ENCODE measurements around the gene NCEH1.
"Not testable (repeated sequence)": the region's sequence is repeated elsewhere in the genome, so short reads cannot be mapped to it uniquely, and the experiment has no call there.

NCEH1 gene

DNA sequence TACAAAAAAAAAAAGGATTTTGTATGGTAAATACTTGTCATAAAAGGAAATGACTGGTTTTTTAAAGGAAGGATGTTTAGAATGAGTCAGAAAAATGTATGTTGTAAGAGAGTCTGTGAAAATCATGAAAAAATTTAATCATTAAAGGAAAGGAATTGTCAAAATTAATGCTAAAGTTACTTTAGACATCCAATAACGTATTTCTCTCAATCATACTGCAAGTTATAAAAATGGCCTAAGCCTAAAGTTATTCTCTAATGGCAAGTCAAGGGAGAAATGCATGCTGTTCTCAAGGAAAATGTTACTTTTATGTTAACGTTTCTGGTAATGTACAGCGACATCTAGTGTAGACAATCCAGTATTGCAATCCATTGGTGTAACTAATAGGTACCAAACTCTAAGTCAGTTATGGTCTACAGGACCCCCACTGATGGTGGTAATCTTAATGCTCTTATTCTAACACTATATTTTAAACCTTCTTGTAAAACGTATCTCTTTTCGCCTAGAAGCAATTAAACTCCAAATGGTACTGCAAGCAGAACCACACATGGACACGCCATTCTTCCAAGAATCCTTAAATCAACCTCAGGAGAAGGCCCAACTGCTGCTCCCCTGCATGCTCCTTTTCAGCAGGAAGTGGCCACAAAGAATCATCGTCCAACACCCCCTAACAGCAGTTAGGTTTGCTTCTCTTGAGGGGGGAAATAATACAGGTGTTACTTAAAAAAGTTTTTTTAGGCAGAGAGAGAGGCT is 35.2 kb downstream of the NCEH1 start:
- peak; percentile 19 to 75 (median 63) for DNase-seq

DNA sequence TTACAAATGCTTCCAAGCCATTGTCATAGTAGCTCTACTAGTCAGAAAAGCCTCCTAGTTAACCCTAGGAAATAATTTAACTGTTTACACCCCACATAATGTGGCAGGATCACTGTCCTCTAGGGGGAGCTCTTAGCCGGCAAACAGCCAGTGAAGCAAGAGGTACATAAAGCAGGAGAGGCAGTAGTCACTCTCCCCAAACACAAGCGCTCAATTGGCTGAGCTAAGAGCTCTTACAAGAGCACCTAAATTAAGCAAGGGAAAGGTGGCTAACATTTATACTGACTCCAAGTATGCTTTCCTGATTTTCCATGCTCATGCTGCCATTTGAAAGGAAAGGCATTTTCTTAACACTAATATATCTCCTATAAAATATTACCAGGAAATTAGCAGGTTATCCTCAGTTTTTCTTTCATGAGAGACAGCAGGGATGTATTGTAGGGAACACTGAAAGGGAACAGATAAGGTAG is 37.6 kb downstream of the NCEH1 start:
- peak; percentile 31 to 78 (median 43) for DNase-seq

DNA sequence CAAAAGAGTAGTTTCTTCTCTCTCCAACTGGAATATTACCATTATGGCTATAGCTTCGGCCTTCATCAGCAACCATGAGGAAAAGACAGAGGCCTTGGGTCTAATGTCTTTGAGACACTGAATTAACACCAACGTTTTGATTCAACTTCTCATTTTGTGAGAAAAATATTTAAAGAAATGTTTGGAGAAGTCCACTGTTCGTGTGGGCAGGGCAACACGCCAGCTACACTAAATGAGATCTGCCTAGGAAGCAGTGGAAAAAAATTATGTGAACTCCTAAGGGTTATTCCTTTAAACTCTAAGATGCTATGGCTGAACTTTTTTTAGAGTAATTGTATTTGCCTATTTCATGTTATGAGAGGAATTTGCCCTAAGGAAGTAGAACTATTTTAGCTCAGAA is 41.8 kb downstream of the NCEH1 start:
- no peak for DNase-seq

DNA sequence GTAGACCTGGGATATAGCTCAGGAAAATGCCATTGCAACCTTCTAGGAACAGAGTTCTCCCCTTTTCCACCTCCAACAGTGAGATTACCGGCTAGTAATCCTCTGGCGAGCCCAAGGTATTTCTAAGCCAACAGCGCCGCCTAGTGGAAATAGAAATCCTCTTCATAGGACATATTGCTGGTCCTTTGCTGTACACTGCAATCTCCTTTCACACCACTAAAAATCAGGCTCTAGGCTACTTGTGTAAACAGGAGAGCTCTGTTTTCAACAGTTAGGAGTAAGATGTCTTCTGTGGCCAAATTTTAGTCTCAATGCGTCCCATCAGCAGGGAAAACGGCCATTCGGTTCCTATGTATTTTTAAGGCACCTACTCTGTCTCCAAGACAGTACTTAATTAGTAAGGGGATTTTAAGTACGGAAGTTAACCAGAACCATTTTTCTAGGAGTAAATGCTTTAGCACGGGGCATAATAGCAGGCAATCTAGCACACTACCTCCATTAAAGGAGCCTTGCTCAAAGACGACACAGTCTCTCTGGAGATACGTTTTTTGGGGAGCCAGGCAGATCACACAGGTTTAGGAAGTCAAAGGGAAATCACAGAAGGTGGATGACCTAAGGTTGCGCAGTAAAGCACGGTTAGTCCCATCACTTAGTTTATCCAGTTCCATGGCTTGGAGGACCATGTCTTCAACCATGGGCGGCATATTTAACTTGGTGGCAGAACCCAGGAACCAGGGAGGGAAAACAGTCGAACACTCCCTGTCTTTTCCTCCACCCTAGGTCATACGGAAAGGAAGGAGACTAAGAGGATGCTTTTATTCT is 43.8 kb downstream of the NCEH1 start:
- DNase-seq = peak; percentile 64 to 89 (median 67)

DNA sequence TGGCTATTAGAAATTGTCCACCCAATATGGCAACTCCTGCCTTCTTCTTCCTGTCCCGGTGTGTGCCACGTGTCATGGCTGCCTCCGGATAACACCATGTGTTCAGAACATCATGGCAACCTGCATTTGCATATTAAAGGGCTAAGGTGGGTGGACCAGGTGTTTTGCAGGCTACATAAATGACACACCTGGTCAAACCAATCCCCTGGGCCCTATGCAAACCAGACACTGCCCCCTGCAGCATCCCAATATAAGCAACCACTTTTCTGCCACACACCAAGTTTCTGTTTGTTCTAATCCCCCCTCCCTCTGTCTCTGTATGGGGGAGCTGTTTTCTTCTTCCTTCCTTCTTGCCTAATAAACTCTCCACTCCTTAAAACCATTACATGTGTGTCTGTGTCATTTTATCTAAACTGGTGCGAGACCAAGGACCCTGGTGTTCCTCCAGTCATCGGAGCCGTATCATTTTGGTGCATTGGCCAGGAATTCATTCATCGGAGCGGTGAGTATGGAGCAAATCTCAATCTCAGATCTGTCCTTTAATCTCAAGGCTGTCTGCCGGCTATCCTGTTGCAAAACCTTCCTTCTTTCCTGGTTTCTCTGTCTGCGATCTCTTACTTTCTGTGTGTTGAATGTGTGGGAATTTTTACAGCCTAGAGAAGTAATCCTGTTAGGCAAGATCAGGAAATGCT is 44.5 kb downstream of the NCEH1 start:
- DNase-seq = peak in 1 of 3 experiments; percentile 21

DNA sequence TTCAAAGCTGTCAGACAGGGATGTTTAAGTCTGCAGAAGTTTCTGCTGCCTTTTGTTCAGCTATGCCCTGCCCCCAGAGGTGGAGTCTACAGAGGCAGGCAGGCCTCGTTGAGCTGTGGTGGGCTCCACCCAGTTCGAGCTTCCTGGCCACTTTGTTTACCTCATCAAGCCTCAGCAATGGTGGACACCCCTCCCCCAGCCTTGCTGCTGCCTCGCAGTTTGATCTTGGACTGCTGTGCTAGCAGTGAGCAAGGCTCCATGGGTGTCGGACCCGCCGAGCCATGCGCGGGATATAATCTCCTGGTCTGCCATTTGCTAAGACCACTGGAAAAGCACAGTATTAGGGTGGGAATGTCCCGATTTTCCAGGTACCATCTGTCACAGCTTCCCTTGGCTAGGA is 45.4 kb downstream of the NCEH1 start:
- not testable (repeated sequence) for DNase-seq

DNA sequence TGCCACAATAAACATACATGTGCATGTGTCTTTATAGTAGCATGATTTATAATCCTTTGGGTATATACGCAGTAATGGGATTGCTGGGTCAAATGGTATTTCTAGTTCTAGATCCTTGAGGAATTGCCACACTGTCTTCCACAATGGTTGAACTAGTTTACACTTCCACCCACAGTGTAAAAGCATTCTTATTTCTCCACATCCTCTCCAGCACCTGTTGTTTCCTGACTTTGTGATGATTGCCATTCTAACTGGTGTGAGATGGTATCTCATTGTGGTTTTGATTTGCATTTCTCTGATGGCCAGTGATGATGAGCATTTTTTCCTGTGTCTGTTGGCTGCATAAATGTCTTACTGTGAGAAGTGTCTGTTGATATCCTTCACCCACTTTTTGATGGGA is 50.4 kb downstream of the NCEH1 start:
- DNase-seq = not testable (repeated sequence)

DNA sequence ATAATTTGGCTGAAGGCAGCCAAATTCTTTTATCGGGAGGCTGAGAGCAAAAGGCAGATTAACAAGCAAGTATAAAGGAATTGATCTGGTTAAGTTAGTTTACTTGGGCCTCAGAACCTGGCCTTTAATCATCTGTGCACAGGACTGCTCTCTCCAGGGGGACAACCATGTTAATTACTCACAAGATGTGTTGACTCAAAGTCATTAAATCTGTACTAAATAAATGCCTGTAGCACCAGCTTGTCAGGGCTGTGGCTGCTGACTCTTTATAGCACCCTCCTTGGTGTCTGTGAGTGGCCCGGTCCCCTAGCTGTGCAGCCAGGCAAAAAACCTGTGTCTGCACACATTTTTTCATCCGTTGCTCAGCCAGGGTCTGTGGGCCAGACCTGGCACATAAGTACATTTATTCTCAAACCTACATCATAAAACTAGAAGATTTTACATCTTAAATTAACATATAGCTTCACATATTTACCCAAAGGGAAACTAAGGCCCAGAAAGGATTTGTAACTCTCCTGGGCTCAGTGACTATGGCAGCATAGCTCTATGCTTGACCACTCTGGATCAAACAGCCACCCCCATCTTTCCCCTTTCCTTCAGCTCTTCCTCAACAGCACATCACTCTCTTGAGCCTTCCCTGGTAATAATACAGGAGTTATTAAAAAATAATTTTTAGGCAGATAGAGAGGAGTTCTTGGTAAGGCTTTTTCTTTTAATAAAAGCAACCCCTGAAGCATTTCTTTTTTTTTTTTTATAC is 51.4 kb downstream of the NCEH1 start:
- no peak for DNase-seq

DNA sequence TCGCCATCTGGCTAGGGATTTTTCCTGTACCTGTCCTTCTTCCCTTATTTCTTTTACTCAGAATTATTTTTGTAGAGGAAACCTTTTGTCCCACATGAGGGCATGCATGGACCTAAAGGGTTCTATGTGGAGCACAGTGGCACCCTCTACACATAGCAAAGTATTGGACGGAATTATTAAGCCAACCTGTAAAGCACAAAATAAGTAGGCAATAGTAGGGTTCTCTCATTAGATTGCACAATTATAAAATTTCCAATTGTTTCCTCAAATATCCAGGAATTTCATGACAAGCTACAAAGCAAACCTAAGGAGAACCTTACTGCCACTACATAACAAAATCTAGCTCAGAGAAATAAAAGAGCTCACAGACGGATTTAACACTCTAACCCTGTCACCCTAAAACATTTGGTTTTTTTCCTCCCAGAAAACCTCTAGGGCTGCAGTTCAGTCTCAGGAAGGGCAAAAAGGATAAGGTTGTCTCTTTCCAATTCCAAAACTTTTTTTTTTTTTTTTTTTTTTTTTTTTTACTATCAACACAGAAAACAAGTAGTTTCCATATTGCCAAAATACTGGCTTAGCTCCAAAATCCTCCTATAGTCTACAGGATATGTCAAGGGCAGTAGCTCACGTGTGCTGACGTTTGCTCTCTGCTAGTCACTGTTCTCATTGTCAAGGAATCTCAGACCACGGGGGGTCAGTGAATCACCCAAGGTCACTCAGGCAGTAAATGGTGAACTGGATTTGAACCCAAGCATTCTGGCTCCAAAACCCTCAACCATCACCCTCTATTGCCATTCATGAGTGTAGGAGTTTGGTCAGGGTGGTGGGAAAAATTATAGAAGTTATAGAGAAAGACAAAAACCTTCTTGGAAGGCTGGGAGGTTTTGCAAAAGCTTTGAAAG is 52.3 kb downstream of the NCEH1 start:
- no peak for DNase-seq

DNA sequence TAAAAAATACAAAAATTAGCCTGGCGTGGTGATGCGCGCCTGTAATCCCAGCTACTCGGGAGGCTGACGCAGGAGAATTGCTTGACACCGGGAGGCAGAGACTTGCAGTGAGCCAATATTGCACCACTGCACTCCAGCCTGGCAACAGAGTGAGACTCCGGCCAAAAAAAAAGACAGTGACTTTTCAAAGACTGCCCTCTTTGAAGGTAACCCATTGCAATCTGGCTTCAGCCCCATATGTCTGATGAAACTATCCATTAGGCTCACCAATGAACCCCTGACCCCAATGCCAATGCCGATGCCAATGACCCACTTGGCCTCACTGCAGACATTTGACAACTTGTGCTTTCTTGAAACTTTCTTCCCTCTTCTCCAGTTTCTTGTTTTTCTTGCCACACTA is 54.3 kb downstream of the NCEH1 start:
- DNase-seq = no peak

DNA sequence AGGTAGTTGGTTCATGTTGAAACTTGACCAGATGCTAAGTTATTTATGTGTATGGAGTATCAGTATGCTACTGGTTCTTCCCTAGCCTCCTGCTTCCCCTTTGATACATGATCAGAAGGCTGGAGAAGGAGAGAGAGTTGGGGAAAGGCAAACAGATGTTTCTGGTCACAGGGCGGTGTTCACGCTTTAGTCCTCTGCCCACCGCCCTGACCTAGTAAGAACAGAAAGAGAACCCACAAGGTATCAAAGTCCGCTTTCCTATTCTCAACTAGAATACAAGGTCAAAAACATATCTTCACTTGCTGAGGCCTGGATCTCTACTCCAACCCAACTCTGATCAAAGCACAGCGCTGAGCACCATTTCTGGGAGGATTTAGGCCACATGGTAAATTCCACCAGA is 55.5 kb downstream of the NCEH1 start:
- DNase-seq = no peak

DNA sequence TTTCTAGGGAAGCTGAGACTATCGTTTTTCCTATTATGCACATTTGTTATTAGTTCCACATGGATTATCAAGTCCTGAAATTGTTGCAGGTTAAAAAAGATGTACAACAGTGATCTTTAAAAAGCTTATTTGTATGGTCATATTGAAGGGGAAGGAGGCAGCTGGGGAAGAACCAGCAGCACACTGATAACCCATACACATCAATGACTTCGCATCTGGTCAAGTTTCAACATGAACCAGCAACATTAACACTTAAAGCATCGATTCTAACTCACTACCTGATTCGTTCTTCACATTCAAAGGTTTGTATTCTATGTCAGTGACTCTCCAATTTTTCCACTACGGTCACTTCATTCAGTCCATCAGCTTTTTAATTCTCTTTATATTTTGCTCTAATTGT is 56.4 kb downstream of the NCEH1 start:
- DNase-seq = no peak

DNA sequence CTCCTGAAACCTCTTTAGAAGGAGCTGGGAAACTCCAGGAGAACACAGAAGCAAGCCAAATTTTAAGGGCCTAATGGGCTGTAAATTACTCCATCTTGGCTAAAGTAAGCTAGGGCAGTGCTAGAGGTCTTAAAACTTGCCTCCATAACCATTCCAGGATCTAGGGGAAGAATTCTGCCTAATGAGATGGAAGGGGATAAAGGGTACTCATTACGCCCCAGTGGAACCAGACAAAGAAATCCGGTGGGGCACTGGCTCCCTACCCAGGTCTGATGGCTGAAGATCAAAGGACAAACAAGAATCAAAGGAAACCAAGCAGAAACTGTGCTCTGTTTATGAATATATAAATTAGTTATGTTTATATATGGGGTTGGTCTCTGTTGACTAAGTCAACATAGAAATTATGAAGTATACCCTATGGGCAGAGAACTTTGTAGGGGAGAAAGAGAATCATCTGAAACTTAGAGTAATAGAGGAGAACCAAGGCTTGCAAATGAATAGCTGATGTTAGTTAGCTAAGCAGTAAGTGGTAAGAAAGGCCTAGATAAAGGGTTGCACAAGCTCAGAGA is 57.8 kb downstream of the NCEH1 start:
- peak in 2 of 3 experiments; percentile 60 to 87 for DNase-seq

DNA sequence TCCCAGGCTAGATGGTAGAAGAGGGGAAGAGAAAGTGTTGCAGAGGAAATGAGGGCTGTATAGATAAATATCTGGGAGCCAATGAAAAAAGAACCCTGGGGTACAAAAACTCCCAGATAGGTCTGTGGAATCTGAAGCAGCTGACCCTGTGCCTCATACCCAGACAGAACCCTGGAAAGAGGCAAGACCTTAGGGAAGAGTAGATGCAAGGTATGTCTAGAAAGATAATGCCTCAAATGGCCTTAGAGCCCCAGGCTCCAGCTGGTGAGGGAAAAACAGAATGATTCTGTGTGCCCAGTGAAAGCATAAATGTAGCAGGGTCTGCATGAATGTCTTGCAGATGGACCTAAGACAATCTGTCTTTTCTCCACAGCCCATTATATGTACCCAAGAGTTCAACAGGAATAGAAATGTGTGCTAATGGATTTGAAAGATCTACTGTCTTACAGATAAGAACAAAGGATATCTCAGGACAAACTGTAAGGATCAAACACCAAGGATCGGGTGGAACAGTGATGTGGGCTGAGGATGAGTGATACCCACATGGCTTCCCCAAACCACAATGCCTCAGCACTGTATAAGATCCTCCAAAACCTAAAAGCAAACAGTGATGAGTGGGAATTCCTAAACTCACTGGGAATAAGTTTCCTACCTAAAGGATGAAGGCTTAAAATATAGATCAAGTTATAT is 58.8 kb downstream of the NCEH1 start:
- DNase-seq = no peak

DNA sequence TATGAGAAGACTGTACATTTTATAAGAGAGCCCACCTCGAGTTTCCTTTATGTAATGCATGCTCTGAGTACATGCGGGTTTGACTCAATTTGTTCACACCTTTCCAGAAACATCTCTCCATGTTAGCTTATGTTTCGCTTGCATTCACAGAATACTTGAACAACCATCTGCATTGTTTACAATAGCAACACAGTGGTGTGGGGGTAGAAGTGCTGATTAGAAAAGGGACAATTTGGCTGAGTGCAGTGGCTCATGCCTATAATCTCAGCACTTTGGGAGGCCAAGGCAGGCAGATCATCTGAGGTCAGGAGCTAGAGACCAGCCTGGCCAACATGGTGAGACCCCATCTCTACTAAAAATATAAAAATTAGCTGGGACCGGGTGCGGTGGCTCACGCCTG is 60.9 kb downstream of the NCEH1 start:
- DNase-seq = no peak

DNA sequence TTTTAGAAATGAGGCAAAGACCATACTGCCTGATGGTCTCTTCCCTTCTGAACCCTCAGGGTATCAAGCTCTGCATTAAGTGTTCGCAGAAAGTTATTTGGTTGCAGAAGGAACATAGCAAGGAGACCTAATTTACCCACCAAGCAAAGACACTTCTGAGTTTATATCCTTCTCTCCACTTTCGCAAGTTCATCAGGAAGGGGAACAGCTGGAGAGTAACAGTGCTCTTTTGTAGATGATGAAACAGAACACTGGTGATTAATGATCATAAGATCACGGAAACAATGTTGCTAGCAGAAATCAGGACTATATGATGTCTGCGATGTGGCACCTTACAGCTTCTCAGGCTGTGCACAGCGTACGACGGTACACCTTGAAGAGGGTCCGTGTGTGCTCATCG is 62.1 kb downstream of the NCEH1 start:
- DNase-seq = no peak

DNA sequence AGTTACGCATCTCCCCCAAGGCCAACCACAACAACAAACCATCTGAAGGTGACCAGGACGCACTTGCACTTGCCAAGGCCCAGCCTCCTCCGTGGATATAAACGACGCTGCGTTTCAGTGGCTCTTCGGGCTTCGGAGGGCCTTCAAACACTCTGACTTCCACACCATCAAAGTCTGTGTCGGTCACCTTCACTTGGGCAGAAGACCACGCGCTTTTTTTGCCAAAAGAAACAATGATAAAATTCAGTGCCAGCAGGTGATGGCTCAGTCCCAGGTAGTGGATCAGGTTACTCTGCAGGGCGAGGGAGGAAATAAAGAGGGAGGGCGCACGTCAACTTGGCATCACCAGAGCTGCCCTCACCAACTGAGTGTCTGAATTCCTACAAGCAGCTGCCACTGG is 63.0 kb downstream of the NCEH1 start:
- DNase-seq = no peak

DNA sequence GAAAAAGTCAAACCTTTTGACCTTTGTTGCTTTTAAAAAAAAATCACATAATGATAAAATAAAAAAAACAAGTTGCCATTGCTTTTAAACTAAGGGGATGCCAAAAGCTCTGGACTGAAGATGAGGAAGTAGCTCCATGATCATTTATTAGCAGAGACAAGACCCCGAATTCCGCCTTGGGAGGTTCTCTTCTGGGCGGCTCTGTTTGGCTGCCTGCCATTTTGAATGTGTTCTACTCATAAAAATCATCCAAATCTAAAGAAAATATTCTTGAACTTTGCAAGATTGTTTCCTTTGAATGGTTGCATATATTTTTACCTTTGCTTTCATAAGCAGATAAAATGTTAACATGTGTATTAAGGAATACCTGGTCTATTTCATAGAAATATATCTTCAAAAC is 63.8 kb downstream of the NCEH1 start:
- DNase-seq = no peak

DNA sequence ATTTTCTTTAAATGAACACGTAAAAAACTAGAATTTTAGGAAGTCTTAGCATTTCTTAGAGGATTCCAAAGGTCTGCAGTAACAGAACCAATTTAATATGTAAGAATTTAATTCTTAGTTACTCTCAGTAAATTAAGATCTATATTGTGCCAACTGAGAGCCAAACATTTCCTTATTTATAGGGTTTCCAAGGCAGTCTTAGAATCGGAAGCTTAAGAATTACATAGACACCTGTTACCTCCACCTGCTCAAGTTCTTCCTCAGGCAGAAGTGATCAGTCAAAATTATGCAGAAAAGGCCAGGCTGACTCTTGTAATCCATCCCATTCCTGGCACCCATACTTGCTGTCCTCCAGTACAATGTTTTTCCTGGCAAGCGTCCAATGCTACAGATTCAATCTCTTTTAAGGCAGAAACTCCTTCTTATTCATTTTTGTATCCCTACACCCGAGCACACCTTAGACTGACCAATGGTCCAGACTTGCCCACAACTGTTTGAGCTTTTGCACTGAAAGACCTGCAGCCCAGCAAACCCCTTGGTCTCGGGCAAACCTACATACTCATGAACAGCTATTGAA is 64.3 kb downstream of the NCEH1 start:
- no peak for DNase-seq

DNA sequence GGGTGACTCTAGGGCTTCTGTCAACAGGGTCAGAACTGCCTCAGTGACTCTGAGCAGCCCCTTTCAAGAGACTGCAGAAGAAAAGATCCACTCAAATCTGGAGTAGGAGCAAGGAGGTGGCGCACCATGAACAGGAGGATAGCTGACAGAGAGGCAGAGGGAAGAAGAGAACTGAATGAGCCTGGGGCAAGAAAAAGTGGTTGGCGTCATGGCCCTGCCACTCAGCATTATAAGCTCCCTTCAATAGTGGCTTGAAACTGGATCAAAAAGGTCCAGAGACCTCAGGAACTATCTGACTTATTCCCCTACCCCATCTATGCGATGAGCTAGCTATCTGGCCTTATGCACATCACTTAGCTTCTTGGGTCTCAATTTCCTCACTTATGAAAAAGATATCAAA is 66.6 kb downstream of the NCEH1 start:
- DNase-seq = no peak

Data from NCI-H1417 (cell line).